IMR-90 (cell line): ENCODE results near the gene NR2C1. TPM values are rescaled to one million over a fixed set of nuclear protein-coding genes. Genes with fewer than 3 reads are reported as not detected.

Source experiments
- ATAC-seq: fragments of 200-7000 bp; cut with Tn5 transposase; 2 replicates; pipeline ENCODE4 v1.9.1; 2020; ENCODE audit warnings: low read depth, mild to moderate bottlenecking, moderate library complexity
- BruUV-seq: library from RNA; stranded (reverse); fragments of 400-500 nt; replicated peaks from 2 replicates; lab custom pipeline; 2021; lab: Mats Ljungman, UMichigan
- CTCF ChIA-PET: fragments of 300-600 bp; formaldehyde crosslinking; extraction: SDS; loops from one replicate; lab custom pipeline; 2021; ENCODE audit warnings: antibody characterized with exemption; lab: Yijun Ruan, JAX
- POLR2A ChIA-PET: fragments of 300-600 bp; sonication (Branson Sonifier 250); formaldehyde crosslinking; loops from one replicate; lab custom pipeline; 2022; ENCODE audit warnings: antibody characterized with exemption; ENCODE audit not compliant: unreplicated experiment; lab: Charles Lee
- DNase-seq: peaks from one replicate; pipeline ENCODE4 v3.0.0; 2013
- H2AFZ ChIP-seq: replicated peaks from 2 replicates; pipeline ENCODE3; 2013; ENCODE audit warnings: low read length, mild to moderate bottlenecking; ENCODE audit not compliant: poor library complexity
- H2AK5ac ChIP-seq: 2 replicates; pipeline ENCODE4 v1.6.1; 2013; ENCODE audit warnings: low read depth, low read length, inconsistent platforms
- H2AK9ac ChIP-seq: replicated peaks from 2 replicates; pipeline ENCODE3; 2013; ENCODE audit warnings: mild to moderate bottlenecking, low read depth, low read length, moderate library complexity; ENCODE audit not compliant: poor library complexity
- H2BK120ac ChIP-seq: 2 replicates; pipeline ENCODE4 v1.6.1; 2013; ENCODE audit warnings: low read depth, low read length, inconsistent platforms
- H2BK15ac ChIP-seq: 3 replicates; pipeline ENCODE4 v1.6.1; 2013; ENCODE audit warnings: low read depth, low read length, inconsistent platforms
- H2BK20ac ChIP-seq: 2 replicates; pipeline ENCODE4 v1.6.1; 2013; ENCODE audit warnings: low read depth, mild to moderate bottlenecking, inconsistent platforms, low read length, moderate library complexity
- H2BK5ac ChIP-seq: 2 replicates; pipeline ENCODE4 v1.6.1; 2013; ENCODE audit warnings: mild to moderate bottlenecking, low read depth, low read length, inconsistent platforms; ENCODE audit not compliant: poor library complexity, severe bottlenecking
- H3K14ac ChIP-seq: replicated peaks from 2 replicates; pipeline ENCODE4 v1.6.1; 2013; ENCODE audit warnings: low read depth, low read length, inconsistent platforms
- H3K18ac ChIP-seq: 2 replicates; pipeline ENCODE4 v1.6.1; 2013; ENCODE audit warnings: low read depth, low read length, control low read depth
- H3K23ac ChIP-seq: 2 replicates; pipeline ENCODE4 v1.6.1; 2013; ENCODE audit warnings: low read depth, low read length, inconsistent platforms
- H3K27ac ChIP-seq: 2 replicates; pipeline ENCODE4 v1.5.1; 2013; ENCODE audit warnings: mild to moderate bottlenecking, control low read depth, low read length; ENCODE audit not compliant: insufficient read depth
- H3K27me3 ChIP-seq: 2 replicates; pipeline ENCODE4 v1.6.1; 2013; ENCODE audit warnings: low read length; ENCODE audit not compliant: control insufficient read depth, insufficient read depth
- H3K36me3 ChIP-seq: 2 replicates; pipeline ENCODE4 v1.6.1; 2013; ENCODE audit warnings: low read length, mixed read lengths; ENCODE audit not compliant: control insufficient read depth, insufficient read depth
- H3K4ac ChIP-seq: 2 replicates; pipeline ENCODE4 v1.6.1; 2013; ENCODE audit warnings: low read depth, low read length, inconsistent platforms
- H3K4me1 ChIP-seq: 2 replicates; pipeline ENCODE4 v1.6.1; 2013; ENCODE audit warnings: low read length, mixed read lengths; ENCODE audit not compliant: control insufficient read depth, insufficient read depth
- H3K4me2 ChIP-seq: 2 replicates; pipeline ENCODE4 v1.6.1; 2013; ENCODE audit warnings: low read depth, mild to moderate bottlenecking, control low read depth, low read length, moderate library complexity
- H3K4me3 ChIP-seq: 2 replicates; pipeline ENCODE4 v1.5.1; 2013; ENCODE audit warnings: low read depth, mild to moderate bottlenecking, control low read depth, low read length, moderate library complexity; ENCODE audit not compliant: insufficient read depth
- H3K56ac ChIP-seq: 2 replicates; pipeline ENCODE4 v1.6.1; 2013; ENCODE audit warnings: low read length, inconsistent platforms; ENCODE audit not compliant: insufficient read depth; ENCODE audit errors: extremely low read depth
- H3K79me1 ChIP-seq, 2 experiments: 2 replicates each; pipeline ENCODE4 v1.6.1; 2013; ENCODE audit warnings: low read length in 2 of 2, inconsistent platforms in 1 of 2, low read depth in 1 of 2
- H3K9ac ChIP-seq: 2 replicates; pipeline ENCODE4 v1.6.1; 2013; ENCODE audit warnings: low read depth, low read length, control low read depth
- H3K9me1 ChIP-seq: 2 replicates; pipeline ENCODE4 v1.6.1; 2013; ENCODE audit warnings: low read length, inconsistent platforms; ENCODE audit not compliant: insufficient read depth
- H3K9me3 ChIP-seq: 2 replicates; pipeline ENCODE4 v1.6.1; 2013; ENCODE audit warnings: low read length; ENCODE audit not compliant: control insufficient read depth, insufficient read depth
- H4K20me1 ChIP-seq: 2 replicates; pipeline ENCODE4 v1.6.1; 2013; ENCODE audit warnings: low read length, inconsistent platforms; ENCODE audit not compliant: insufficient read depth
- H4K5ac ChIP-seq: 2 replicates; pipeline ENCODE4 v1.6.1; 2013; ENCODE audit warnings: mild to moderate bottlenecking, low read depth, low read length, control low read depth
- H4K8ac ChIP-seq, 2 experiments: 2 replicates each; pipeline ENCODE4 v1.6.1; 2013; ENCODE audit warnings: low read depth in 2 of 2, low read length in 2 of 2, control low read depth in 1 of 2, inconsistent platforms in 1 of 2
- H4K91ac ChIP-seq: 2 replicates; pipeline ENCODE4 v1.6.1; 2013; ENCODE audit warnings: low read depth, low read length, inconsistent platforms; ENCODE audit not compliant: insufficient read depth
- CEBPB ChIP-seq: IDR thresholded peaks from 2 replicates; pipeline ENCODE4 v1.6.1; 2012; ENCODE audit warnings: low read depth, low read length, improper control_type of control experiment
- FOS ChIP-seq: fragments of 150-350 bp; IDR thresholded peaks from 2 replicates; pipeline ENCODE4 v1.6.1; 2016; ENCODE audit warnings: low read depth, low read length
- MAFK ChIP-seq: IDR thresholded peaks from 2 replicates; pipeline ENCODE4 v1.6.1; 2012; ENCODE audit warnings: low read depth, low read length, improper control_type of control experiment
- POLR2A ChIP-seq: IDR thresholded peaks from 2 replicates; pipeline ENCODE4 v1.6.1; 2012; ENCODE audit warnings: mild to moderate bottlenecking, low read depth, low read length
- WGBS, 2 experiments: methylation state at CpG; one replicate each; pipeline versions ENCODE4 v1.1.5 to v1.1.7; 2013; ENCODE audit warnings: missing lambda C conversion rate in 2 of 2; ENCODE audit not compliant: insufficient read length in 1 of 2; ENCODE audit errors: extremely low coverage in 2 of 2; 5-methylcytosine and 5-hydroxymethylcytosine counted together
- dilution Hi-C: fragments of 300-500 bp; cut with HindIII; formaldehyde crosslinking; loops from one replicate; pipeline ENCODE4 v1.14.3; 2018; ENCODE audit warnings: low sequenced_read_pairs; ENCODE audit not compliant: unreplicated experiment
- in situ Hi-C: fragments of 300-500 bp; cut with MboI; formaldehyde crosslinking; loops from 3 replicates; pipeline ENCODE4 v1.14.3; 2019; ENCODE audit warnings: low sequenced_read_pairs, inconsistent platforms, mixed read lengths
- intact Hi-C: fragments of 100-400 bp; cut with micrococcal nuclease; formaldehyde crosslinking; loops from 2 replicates; pipeline ENCODE4 v1.10.0; 2022
- polyA plus RNA-seq, 3 experiments: library from polyadenylated mRNA; depleted of rRNA; stranded (reverse); fragments of >200 nt; gene quantifications; 2 replicates each; pipeline ENCODE4 v1.2.3, GENCODE V29; 2012; ENCODE audit warnings: low replicate concordance in 1 of 3
- total RNA-seq: library from RNA; depleted of rRNA; stranded (reverse); fragments of >200 nt; gene quantifications from 2 replicates; pipeline ENCODE4 v1.2.3, GENCODE V29; 2012

Gene NR2C1
- total and polyA plus RNA-seq, 2 of the 4 experiments (the other 2 are of a cell fraction), result 12.7 to 14.1 TPM

DNA sequence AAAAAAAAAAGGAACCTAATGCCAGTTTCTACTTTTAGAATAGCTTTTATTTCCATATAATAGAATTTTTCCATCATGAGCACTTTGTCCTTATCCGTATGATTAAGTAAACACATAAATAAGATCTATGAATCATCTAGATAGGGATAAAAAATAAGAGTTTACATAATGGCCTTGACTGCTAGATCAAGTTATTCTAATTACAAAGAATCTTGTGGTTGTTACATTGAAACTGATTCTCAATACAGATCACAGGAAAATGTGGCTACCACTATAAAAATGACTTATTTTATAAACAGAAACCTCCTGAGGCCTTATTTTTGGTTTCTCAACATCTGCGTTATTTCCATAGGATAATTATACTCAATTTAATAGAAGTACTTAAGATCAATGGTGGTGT lies 35.5 kb downstream of the NR2C1 start:
- Histone ChIP-seq H3K18ac (no peak overlapping the region), H3K79me1 (no peaks in the 10 kb centered on the region; a peak in 1 of 4 replicates), H4K91ac (no peak overlapping the region), H3K23ac (no peak overlapping the region), H2AK9ac (no peak overlapping the region), H3K9ac (no peak overlapping the region), H3K36me3 (peaks cover 10% of the 10 kb centered on the region), H2BK20ac (no peak overlapping the region), H4K8ac (no peak overlapping the region), H3K4ac (no peak overlapping the region), H3K27me3 (no peaks in the 10 kb centered on the region), H2AFZ (no peak overlapping the region), H3K27ac (no peak overlapping the region), H3K9me3 (no peaks in the 10 kb centered on the region), H2BK120ac (no peak overlapping the region), H2BK15ac (no peak overlapping the region), H4K20me1 (no peaks in the 10 kb centered on the region), H3K56ac (no peak overlapping the region), H2BK5ac (no peak overlapping the region), H3K14ac (no peak overlapping the region), H3K9me1 (no peaks in the 10 kb centered on the region; the same call in 1 of the 2 replicates), H3K4me3 (no peak overlapping the region), H3K4me2 (no peak overlapping the region), H4K5ac (no peak overlapping the region), H3K4me1 (no peaks in the 10 kb centered on the region), H2AK5ac (no peak overlapping the region)
- TF ChIP-seq FOS, result no peak
- TF ChIP-seq POLR2A, result no peak
- TF ChIP-seq MAFK, result no peak
- no peak for TF ChIP-seq CEBPB
- WGBS, 2 experiments, result no CpG with 5 or more reads among the region's 2 CpGs
- ATAC-seq (no peak), DNase-seq (no peak)
- dilution Hi-C loops (no loop called here), in situ Hi-C loops (no loop called here), intact Hi-C loops (no loop called here)
- ChIA-PET CTCF (interaction anchor here (0.6 kb wide), 1 partner anchor 299 kb away, joined by 5 read pairs; no protein-coding TSS in a partner anchor), POLR2A (no interaction called here)
- no TSS peak for BruUV-seq
